Measurements from ENCODE around the gene RALGAPA2. TPM values are rescaled to one million over a fixed set of nuclear protein-coding genes. Genes with fewer than 3 reads are reported as not detected.

The RALGAPA2 gene
- total RNA-seq, 1 donor from 2014 or later = 24.8 TPM

DNA sequence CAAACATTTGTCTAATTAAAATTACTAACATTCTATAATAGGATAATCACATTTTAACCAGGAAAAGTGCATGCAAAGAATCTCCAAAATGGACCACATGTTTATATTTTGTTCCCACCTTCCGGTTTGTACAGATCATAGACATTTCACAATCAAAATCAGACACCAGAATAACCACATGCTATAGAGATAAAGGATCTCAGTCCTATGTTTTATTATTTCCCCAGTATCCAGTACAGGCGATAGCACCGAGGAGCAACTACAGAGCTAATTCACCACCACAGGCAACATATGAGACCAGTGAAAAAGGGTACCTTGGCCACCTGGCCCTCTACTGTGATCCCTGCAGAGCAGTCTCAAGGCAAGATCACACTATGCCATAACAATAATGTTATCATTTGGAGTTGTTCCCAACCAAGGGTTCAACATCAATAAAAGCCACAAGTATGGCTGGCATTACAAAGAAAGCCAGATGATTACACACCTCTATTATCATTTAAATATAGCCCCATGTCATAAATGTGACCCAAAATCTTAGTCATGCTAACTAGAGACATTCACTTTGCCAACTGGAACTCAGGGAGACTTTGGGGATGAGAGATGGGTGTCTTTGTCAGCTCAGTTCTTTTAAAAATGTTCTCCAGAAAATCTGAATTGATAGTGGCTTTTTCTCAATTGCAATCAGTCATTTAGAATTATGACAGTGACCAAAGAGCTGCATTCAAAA lies 46.7 kb downstream of the RALGAPA2 start:
- H3K4me3 ChIP-seq (ENCODE audit: low read depth, low read length) = no peak overlapping the region
- TF ChIP-seq, protein P1, sequence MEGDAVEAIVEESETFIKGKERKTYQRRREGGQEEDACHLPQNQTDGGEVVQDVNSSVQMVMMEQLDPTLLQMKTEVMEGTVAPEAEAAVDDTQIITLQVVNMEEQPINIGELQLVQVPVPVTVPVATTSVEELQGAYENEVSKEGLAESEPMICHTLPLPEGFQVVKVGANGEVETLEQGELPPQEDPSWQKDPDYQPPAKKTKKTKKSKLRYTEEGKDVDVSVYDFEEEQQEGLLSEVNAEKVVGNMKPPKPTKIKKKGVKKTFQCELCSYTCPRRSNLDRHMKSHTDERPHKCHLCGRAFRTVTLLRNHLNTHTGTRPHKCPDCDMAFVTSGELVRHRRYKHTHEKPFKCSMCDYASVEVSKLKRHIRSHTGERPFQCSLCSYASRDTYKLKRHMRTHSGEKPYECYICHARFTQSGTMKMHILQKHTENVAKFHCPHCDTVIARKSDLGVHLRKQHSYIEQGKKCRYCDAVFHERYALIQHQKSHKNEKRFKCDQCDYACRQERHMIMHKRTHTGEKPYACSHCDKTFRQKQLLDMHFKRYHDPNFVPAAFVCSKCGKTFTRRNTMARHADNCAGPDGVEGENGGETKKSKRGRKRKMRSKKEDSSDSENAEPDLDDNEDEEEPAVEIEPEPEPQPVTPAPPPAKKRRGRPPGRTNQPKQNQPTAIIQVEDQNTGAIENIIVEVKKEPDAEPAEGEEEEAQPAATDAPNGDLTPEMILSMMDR (IDR thresholded peaks at IDR 0.05; ENCODE audit: insufficient read depth, low read length, poor library complexity, severe bottlenecking) = no peak
- H3K27me3 ChIP-seq (ENCODE audit: control insufficient read depth, insufficient read depth, low read length) = no peaks in the 10 kb centered on the region
- H3K36me3 ChIP-seq (ENCODE audit: control insufficient read depth, insufficient read depth, low read length) = no peaks in the 10 kb centered on the region
- DNase-seq (ENCODE audit: low read depth) = no peak

DNA sequence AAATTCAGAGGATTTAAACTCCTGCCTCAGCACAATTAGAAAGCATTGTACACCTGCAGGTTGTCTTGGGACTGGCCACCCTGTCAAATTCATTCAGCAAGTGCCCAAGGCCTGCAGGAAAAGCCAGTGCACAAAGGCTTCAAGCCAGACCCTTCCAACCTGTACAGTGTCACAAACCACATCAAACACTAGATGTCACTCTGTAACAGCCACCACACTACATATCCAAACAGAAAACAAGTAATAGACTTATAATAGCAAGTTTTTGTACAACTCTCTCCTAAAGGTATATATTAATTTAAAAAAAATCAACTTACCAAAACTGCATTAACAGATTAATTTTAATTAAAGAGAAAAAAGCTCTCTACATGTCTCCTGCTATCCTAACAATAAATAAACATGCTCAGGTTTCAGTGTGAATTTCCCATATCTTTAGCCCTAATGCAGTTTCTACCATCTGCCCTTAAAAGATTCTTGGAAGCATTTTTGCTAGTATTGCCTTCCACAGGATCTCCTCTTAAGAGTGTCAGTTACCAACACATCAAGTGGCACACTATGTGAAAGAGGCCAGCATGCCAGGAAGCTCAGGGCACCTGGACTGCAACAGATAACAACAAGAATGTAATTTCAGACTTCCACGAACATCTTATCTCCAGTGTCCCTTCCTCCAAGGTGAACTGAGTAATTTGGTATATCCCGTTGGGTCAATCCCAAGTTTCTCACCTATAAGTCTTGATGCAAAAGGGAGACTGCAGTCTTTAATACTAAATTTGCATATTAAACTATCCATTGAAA lies 47.5 kb downstream of the RALGAPA2 start:
- no peak for DNase-seq (ENCODE audit: low read depth)
- Histone ChIP-seq H3K27me3 (ENCODE audit: control insufficient read depth, insufficient read depth, low read length) (no peaks in the 10 kb centered on the region), H3K36me3 (ENCODE audit: control insufficient read depth, insufficient read depth, low read length) (no peaks in the 10 kb centered on the region), H3K4me3 (ENCODE audit: low read depth, low read length) (no peak overlapping the region)
- TF ChIP-seq, protein P1 (IDR thresholded peaks at IDR 0.05; ENCODE audit: insufficient read depth, low read length, poor library complexity, severe bottlenecking) = peak; percentile 35

DNA sequence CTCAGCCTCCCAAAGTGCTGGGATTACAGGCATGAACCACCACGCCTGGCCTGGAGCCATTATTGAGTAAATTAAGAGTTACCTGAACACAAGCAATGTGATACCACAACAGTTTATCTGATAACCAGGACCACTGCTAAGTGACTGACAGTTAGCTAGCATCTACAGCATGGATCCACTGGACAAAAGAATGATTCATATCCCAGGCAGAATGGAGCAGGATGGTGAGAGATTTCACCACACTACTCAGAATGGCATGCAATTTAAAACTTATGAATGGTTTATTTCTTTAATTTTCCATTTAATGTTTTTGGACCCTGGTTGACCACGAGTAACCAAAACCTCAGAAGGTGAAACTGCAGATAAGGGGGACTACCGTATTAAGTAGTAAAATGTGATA lies 48.6 kb downstream of the RALGAPA2 start:
- no peak overlapping the region for H3K4me3 ChIP-seq (ENCODE audit: low read depth, low read length)
- TF ChIP-seq, protein P1 (IDR thresholded peaks at IDR 0.05; ENCODE audit: insufficient read depth, low read length, poor library complexity, severe bottlenecking) = no peak
- no peaks in the 10 kb centered on the region for H3K27me3 ChIP-seq (ENCODE audit: control insufficient read depth, insufficient read depth, low read length)
- no peaks in the 10 kb centered on the region for H3K36me3 ChIP-seq (ENCODE audit: control insufficient read depth, insufficient read depth, low read length)
- DNase-seq (ENCODE audit: low read depth) = no peak

DNA sequence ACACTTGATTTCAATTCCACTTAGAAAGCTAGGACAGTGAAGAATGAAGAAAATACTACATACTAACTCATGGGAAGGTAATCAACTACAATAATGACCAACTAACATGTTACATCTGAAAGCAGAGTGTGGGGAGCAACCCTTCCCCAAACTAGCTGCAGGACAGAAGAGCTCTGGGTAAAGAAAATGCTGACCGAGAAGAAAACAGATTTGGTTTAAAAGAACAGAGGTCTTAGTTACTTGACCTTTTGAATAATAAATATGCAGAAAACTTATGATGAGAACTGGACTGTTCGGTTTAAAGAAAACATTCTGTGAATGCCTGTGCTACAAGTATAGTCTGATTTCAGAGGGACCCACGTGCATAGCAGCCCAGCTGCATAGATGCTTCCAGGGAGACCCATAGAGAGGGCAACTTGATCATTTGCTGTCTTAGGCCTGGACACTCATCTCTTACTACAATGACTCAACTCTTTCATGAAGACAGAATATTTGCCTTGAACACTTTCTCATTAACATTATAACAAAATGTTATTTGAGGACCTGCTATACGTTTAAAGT lies 53.5 kb downstream of the RALGAPA2 start:
- TF ChIP-seq, protein P1 (IDR thresholded peaks at IDR 0.05; ENCODE audit: insufficient read depth, low read length, poor library complexity, severe bottlenecking) = no peak
- no peak for DNase-seq (ENCODE audit: low read depth)

DNA sequence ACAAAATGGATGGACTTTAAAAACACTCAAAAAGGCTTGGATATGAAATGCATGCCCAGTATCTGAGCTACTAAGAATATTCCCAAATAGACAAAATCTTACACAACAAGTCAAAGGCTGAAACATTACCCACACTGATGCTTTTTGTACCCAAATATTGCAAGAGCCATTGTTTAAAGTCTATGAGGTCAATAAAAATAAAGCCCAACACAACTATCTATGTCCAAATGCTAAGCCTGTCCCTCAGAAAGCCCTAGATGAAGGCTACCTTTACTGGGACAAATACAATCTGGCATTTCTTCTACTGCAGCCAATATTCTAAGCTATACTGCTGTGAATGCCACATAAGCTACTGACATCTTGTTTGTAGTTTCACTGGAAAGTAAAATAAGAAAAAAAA lies 54.3 kb downstream of the RALGAPA2 start:
- DNase-seq (ENCODE audit: low read depth) = no peak
- Histone ChIP-seq H3K27me3 (ENCODE audit: control insufficient read depth, insufficient read depth, low read length) (no peaks in the 10 kb centered on the region), H3K36me3 (ENCODE audit: control insufficient read depth, insufficient read depth, low read length) (no peaks in the 10 kb centered on the region), H3K4me3 (ENCODE audit: low read depth, low read length) (no peak overlapping the region)
- TF ChIP-seq, protein P1 (IDR thresholded peaks at IDR 0.05; ENCODE audit: insufficient read depth, low read length, poor library complexity, severe bottlenecking) = no peak

More for the DNA sequence above, 53.5 kb downstream of the RALGAPA2 start:
- no peaks in the 10 kb centered on the region for H3K27me3 ChIP-seq (ENCODE audit: control insufficient read depth, insufficient read depth, low read length)
- H3K36me3 ChIP-seq (ENCODE audit: control insufficient read depth, insufficient read depth, low read length) = no peaks in the 10 kb centered on the region
- H3K4me3 ChIP-seq (ENCODE audit: low read depth, low read length) = no peak overlapping the region
